Breast epithelium (tissue), 3 donors: Measurements from ENCODE around the gene EGR4.

Experiments
- POLR2A ChIP-seq: fragments of 450-650 bp; IDR thresholded peaks from one replicate; pipeline ENCODE4 v1.6.1; 2016; ENCODE audit warnings: antibody characterized with exemption, mild to moderate bottlenecking, moderate library complexity
- POLR2AphosphoS5 ChIP-seq, 3 donors: sonication (generic); formaldehyde crosslinking; IDR thresholded peaks; one replicate each; pipeline ENCODE4 v1.6.1; 2017; ENCODE audit warnings: antibody characterized with exemption in 3 of 3
- TF ChIP-seq, protein P1 (sequence below), 3 donors: fragments of 450-650 bp; IDR thresholded peaks; one replicate each; pipeline ENCODE4 v1.5.1; 2016 to 2017; ENCODE audit warnings: antibody characterized with exemption in 3 of 3, mild to moderate bottlenecking in 3 of 3, moderate library complexity in 3 of 3

- TF ChIP-seq, protein P1, sequence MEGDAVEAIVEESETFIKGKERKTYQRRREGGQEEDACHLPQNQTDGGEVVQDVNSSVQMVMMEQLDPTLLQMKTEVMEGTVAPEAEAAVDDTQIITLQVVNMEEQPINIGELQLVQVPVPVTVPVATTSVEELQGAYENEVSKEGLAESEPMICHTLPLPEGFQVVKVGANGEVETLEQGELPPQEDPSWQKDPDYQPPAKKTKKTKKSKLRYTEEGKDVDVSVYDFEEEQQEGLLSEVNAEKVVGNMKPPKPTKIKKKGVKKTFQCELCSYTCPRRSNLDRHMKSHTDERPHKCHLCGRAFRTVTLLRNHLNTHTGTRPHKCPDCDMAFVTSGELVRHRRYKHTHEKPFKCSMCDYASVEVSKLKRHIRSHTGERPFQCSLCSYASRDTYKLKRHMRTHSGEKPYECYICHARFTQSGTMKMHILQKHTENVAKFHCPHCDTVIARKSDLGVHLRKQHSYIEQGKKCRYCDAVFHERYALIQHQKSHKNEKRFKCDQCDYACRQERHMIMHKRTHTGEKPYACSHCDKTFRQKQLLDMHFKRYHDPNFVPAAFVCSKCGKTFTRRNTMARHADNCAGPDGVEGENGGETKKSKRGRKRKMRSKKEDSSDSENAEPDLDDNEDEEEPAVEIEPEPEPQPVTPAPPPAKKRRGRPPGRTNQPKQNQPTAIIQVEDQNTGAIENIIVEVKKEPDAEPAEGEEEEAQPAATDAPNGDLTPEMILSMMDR (IDR thresholded peaks at IDR 0.05), result no peak
- no peak for TF ChIP-seq POLR2AphosphoS5 (IDR thresholded peaks at IDR 0.05)
- no peak for TF ChIP-seq POLR2A
These were observed 40.9 kb downstream of the EGR4 start for GRCh38 chr2:73252238-73253027.
